Stomach (tissue), 4 donors: ENCODE results near the gene CREB1.

ENCODE experiments used
- CTCF ChIP-seq, 7 experiments: fragments of 450-650 bp in 4 of 7; fragments of 200-600 bp in 3 of 7; sonication (generic) in 3 of 7; IDR thresholded peaks; one replicate each; pipeline ENCODE4 v1.5.1; 2016 to 2019; ENCODE audit warnings: antibody characterized with exemption in 7 of 7, control low read depth in 2 of 7, mild to moderate bottlenecking in 1 of 7
- POLR2A ChIP-seq, 4 donors: fragments of 450-650 bp; IDR thresholded peaks; one replicate each; pipeline ENCODE4 v1.6.1; 2016; ENCODE audit warnings: antibody characterized with exemption in 4 of 4, control low read depth in 2 of 4, mild to moderate bottlenecking in 1 of 4, moderate library complexity in 1 of 4

- TF ChIP-seq CTCF (IDR thresholded peaks at IDR 0.05) (no peak), POLR2A (IDR thresholded peaks at IDR 0.05) (no peak)
These were observed 55.2 kb downstream of the CREB1 start for GRCh38 chr2:207584952-207585351.
